ENCODE data around the gene CEP85L.

Gene CEP85L

DNA sequence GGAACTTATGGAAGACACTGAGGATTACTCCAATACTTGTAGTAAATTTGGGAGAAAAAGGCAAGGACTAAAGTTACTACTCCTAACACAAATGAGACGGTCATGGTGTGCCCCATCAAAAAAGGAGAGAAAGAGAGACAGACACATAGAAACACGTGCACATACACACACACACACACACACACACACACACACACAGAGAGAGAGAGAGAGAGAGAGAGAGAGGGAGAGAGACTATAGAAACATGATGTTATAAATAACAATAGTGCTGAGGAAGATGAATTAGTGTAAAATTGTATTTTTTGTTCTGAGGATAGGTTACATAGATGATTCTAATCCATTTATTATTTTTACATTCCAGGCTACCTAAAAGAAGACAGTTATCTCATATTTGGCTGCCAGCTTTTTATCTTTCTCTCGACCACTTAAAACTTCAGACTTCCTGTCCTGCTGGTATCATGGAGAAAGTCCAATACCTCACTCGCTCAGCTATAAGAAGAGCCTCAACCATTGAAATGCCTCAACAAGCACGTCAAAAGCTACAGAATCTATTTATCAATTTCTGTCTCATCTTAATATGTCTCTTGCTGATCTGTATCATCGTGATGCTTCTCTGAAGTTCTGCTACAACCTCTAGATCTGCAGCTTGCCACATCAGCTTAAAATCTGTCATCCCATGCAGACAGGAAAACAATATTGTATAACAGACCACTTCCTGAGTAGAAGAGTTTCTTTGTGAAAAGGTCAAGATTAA lies 92.8 kb downstream of the CEP85L start:
- no peak for DNase-seq
- in situ Hi-C loops (cut with HindIII; ENCODE audit: low pct_ligation_motif_present, low pct_unique_long_range_greater_than_20kb, low sequenced_read_pairs) = no loop called here

DNA sequence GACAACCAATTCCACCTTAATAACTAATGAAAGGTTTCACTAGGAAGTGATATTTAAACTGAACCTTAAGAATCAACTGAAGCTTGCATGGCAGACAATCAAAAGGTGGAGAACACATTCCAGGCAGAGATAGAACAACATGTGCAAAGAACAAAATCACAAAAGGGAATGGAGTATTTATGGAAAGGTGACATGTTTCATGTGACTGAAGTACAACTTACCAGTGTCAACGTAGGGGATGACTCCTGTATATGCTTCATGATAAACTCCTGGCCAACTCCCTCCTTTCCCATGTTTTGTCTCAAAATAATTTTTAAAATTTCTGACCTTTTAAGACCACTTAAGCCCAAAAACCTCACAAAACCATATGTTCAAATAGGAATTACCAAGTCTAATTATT lies 96.7 kb downstream of the CEP85L start:
- no peak for DNase-seq
- in situ Hi-C loops (cut with HindIII; ENCODE audit: low pct_ligation_motif_present, low pct_unique_long_range_greater_than_20kb, low sequenced_read_pairs) = no loop called here

DNA sequence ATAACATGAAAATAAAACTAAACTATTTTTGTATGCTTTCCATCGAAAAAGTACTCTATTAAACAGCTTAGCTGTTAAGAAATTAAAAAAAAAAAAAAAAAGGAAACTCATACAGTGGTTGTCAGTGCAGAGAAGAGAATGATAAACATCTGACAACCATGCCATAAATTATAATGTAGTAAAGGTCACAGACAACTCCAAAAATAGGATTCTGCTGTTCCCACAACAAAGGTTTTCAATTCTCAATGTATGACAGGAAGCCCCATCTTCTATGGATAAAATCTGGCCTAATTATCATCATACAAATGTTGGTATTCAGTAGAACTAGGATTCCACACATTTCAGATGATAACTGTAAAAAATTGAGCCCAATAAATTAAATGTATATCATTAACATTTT lies 98.3 kb downstream of the CEP85L start:
- no peak for DNase-seq
- in situ Hi-C loops (cut with HindIII; ENCODE audit: low pct_ligation_motif_present, low pct_unique_long_range_greater_than_20kb, low sequenced_read_pairs) = no loop called here

DNA sequence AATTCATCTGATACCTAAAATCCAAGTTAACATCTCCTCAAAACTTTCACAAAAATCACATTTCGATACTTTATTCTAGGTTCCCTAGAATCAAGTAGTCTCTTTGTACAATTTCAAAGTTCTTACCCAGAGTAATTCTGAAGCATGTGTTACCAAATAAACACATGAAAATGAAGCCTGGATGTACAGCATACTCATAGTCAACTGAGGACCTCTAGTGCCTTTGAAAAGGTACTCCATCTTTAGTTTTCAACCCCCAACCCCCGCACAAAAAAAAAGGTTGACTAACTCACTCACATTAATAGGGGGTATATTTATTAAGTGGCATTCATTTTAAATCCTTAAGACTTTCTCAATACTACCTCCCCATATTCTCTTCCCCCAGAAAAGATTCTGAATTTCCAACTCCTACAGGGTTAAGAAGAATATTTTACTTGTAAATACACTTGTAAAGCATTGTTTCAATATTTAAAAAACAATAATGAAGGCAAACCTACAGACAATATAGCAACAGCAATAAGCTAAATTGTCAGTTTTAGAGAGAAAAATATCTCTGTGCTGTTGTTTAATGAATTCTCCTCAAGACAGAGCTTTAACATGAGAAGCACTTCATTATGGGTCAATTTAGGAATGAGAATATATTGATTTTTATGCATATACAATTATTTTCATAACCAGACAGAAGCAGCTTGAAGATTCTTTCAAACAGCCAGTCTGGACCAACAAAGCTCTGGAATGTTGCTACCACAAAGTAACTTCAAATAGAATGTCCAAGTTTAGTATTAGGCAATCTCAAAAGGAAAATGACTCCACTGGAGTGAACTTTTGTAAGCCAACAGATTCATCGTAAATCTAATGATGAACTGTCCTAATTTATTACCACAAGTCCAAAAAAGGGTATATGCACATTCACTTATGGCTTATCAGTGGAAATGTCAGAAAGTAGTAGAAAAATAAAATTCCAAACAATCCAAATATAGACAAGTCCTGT lies 100.0 kb downstream of the CEP85L start:
- in situ Hi-C loops (cut with HindIII; ENCODE audit: low pct_ligation_motif_present, low pct_unique_long_range_greater_than_20kb, low sequenced_read_pairs) = no loop called here
- peak; percentile 58 for DNase-seq

DNA sequence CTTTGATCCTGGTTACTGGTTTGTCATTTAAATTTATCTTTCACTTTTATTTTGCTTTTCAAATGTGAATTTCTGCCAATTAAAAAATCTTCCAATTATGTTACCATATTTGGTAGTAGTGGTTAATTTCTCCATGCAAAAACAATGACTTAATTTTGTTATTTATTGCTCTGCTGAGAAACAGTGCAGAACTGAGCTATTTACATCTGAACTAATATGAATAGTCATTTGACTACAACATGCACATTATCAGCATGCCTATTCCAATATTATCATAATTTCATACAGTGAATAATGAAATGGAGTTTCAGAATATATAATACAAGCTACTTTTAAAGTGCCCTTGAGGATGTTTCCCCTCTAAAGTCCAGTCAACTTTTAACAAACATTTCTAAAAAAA lies 102.8 kb downstream of the CEP85L start:
- no peak for DNase-seq
- in situ Hi-C loops (cut with HindIII; ENCODE audit: low pct_ligation_motif_present, low pct_unique_long_range_greater_than_20kb, low sequenced_read_pairs) = no loop called here

- in situ Hi-C loops (cut with HindIII; ENCODE audit: low pct_ligation_motif_present, low pct_unique_long_range_greater_than_20kb, low sequenced_read_pairs) = no loop called here
- DNase-seq = no peak
Observed at GRCh38 chr6:118548136-118548535, 103.3 kb downstream of the CEP85L start, which contains the start of gene PLN. Gene PLN (plus strand): TSS chr6:118548296. CDS start chr6:118558922, 10,626 bp downstream.

- DNase-seq = no peak
- in situ Hi-C loops (cut with HindIII; ENCODE audit: low pct_ligation_motif_present, low pct_unique_long_range_greater_than_20kb, low sequenced_read_pairs) = no loop called here
Observed at GRCh38 chr6:118546880-118547218, 104.5 kb downstream of the CEP85L start.

DNA sequence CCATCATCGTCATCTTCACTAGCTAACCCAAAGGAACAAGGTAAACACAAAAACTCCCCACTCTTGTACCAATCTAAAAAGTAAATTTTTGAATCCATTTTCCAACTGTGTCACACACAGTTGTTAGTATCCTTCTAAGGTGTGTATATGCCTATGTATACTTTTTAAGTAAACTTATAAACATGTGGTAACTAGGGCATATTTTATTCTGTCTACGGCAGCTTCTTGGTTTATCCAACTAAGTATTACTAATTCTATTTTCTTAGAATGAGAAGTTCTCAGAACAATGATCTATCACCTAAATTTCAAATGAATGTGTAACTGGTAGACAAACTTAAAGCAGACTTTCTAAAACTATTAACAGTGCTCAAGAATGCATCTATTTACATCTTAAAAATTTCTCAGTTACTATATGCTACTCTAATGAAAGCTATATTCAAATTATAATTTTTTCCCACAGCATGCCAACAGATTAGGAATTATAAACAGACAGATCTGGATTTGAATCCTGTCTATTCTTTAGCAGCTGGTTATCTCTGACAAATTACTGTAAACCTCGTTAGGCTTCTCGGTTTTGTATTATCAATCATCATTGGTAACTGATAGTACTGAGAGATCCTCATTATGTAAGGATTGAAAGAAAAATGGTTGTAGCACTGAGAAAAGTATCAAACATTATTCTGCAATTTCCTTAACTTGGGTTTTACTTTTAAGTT lies 105.1 kb downstream of the CEP85L start:
- in situ Hi-C loops (cut with HindIII; ENCODE audit: low pct_ligation_motif_present, low pct_unique_long_range_greater_than_20kb, low sequenced_read_pairs) = no loop called here
- no peak for DNase-seq

- DNase-seq = no peak
- in situ Hi-C loops (cut with HindIII; ENCODE audit: low pct_ligation_motif_present, low pct_unique_long_range_greater_than_20kb, low sequenced_read_pairs) = no loop called here
Observed at GRCh38 chr6:118544105-118544504, 107.3 kb downstream of the CEP85L start.

DNA sequence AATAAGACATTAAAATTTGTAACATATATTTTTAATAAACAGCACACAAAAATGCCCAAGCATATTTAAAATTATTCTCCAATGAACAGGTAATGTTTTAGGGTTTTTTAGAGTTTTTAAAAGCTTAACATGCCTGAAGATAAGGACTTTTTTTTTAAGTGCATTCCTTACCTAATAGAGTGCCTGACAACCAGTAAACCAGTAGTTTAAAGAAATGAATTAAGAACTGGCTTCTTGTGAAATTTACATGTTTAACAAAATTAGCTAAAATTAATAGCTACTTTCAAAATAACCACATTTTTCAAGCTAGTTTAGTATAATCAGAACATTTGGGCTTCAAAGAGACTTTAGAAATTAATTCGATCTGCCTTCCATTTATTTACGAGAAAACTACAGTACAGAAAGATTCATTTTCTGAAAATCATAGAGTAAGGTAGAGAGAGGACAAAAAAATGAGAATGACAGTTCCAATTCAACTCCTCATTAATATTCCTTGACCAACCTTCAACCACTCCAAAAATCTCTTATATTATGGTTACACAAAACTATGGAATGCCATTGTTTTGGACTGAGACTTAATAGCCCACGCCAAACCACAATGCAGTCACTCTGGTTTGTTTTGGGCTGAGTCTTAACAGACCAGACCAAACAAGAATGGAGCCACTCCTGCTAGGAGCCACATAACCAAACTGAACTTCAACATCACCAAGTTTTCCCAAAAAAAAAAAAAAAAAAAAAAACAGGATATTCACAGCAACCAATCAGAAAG lies 109.0 kb downstream of the CEP85L start:
- no peak for DNase-seq
- in situ Hi-C loops (cut with HindIII; ENCODE audit: low pct_ligation_motif_present, low pct_unique_long_range_greater_than_20kb, low sequenced_read_pairs) = no loop called here

GRCh38 chr6:118537574-118537973 lies 113.8 kb downstream of the CEP85L start:
- no peak for DNase-seq
- in situ Hi-C loops (cut with HindIII; ENCODE audit: low pct_ligation_motif_present, low pct_unique_long_range_greater_than_20kb, low sequenced_read_pairs) = no loop called here

- in situ Hi-C loops (cut with HindIII; ENCODE audit: low pct_ligation_motif_present, low pct_unique_long_range_greater_than_20kb, low sequenced_read_pairs) = no loop called here
- no peak for DNase-seq
Observed at GRCh38 chr6:118536478-118536877, 114.9 kb downstream of the CEP85L start.

- in situ Hi-C loops (cut with HindIII; ENCODE audit: low pct_ligation_motif_present, low pct_unique_long_range_greater_than_20kb, low sequenced_read_pairs) = no loop called here
- no peak for DNase-seq
Observed at GRCh38 chr6:118535176-118535844, 116.1 kb downstream of the CEP85L start.

- no peak for DNase-seq
- in situ Hi-C loops (cut with HindIII; ENCODE audit: low pct_ligation_motif_present, low pct_unique_long_range_greater_than_20kb, low sequenced_read_pairs) = no loop called here
Observed at GRCh38 chr6:118530942-118531341, 120.4 kb downstream of the CEP85L start.

- no peak for DNase-seq
Observed at GRCh38 chr6:118529756-118530155, 121.6 kb downstream of the CEP85L start.

GRCh38 chr6:118528129-118528528 lies 123.3 kb downstream of the CEP85L start:
- no peak for DNase-seq
- in situ Hi-C loops (cut with HindIII; ENCODE audit: low pct_ligation_motif_present, low pct_unique_long_range_greater_than_20kb, low sequenced_read_pairs) = no loop called here

More at GRCh38 chr6:118529756-118530155, 121.6 kb downstream of the CEP85L start:
- in situ Hi-C loops (cut with HindIII; ENCODE audit: low pct_ligation_motif_present, low pct_unique_long_range_greater_than_20kb, low sequenced_read_pairs) = no loop called here

GRCh38 chr6:118525913-118526780 lies 125.2 kb downstream of the CEP85L start:
- in situ Hi-C loops (cut with HindIII; ENCODE audit: low pct_ligation_motif_present, low pct_unique_long_range_greater_than_20kb, low sequenced_read_pairs) = no loop called here
- no peak for DNase-seq

All from ACHN (cell line).